ENCODE measurements around the gene ATP2A2. TPM values are rescaled to one million over a fixed set of nuclear protein-coding genes. Genes with fewer than 3 reads are reported as not detected.
A peak's percentile ranks its signal among the peaks of the same experiment; 100 is the strongest.
"Not testable (repeated sequence)": the region's sequence is repeated elsewhere in the genome, so short reads cannot be mapped to it uniquely, and the experiment has no call there.

ATP2A2 gene
- total RNA-seq, 4 donors from 2014 or later: 170 to 231 (median 177) TPM

GRCh38 chr12:110337912-110338710, 57.1 kb downstream of the ATP2A2 start:
- TF ChIP-seq EP300 (IDR thresholded peaks at IDR 0.05) (no peak), POLR2A (IDR thresholded peaks at IDR 0.05; ENCODE audit: low read depth) (no peak), CTCF (IDR thresholded peaks at IDR 0.05) (no peak)
- DNase-seq (ENCODE audit: extremely low spot score): peak; percentile 68
- intact Hi-C loops (cut with DNase I): no loop called here
- 84% methylated on average over 11 of the region's 11 CpGs for WGBS
- no peaks in the 10 kb centered on the region for H3K27me3 ChIP-seq
- H3K36me3 ChIP-seq: peaks cover 88 to 100% (median 100%) of the 10 kb centered on the region in 4 donors
- peaks cover 13 to 17% (median 15%) of the 10 kb centered on the region in 4 donors for H3K4me1 ChIP-seq
- peak overlapping the region in 2 of 4 donors; percentile 3 to 15 for H3K27ac ChIP-seq (replicated peaks in 1 of 4)
- no peak overlapping the region for H3K4me3 ChIP-seq
- no peaks in the 10 kb centered on the region for H3K9me3 ChIP-seq

DNA sequence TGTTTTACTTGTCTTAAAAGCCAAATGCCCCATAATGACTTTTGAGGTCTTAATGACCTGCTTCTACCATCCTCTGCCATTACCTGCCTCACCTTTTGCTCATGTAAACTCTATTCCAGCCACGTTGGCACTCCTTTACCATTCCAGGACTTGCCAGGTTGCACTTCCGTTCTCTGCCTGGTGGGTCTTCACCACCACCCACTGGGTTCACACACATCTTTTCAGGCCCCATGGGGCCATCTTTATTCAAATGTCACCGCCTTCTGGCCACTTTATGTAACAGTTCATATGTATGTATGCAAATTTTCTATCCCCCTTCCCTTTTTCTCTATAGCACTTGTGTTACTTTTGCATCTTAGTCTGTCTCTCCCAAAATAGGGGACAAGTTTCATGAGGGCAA, 57.7 kb downstream of the ATP2A2 start:
- TF ChIP-seq POLR2AphosphoS5 (IDR thresholded peaks at IDR 0.05): no peak
- no peak for TF ChIP-seq POLR2A (IDR thresholded peaks at IDR 0.05; ENCODE audit: low read depth)
- peak in 1 of 3 experiments; percentile 18 for TF ChIP-seq CTCF (IDR thresholded peaks at IDR 0.05)
- TF ChIP-seq EP300 (IDR thresholded peaks at IDR 0.05): no peak
- H3K9me3 ChIP-seq: no peaks in the 10 kb centered on the region
- peaks cover 11 to 17% (median 14%) of the 10 kb centered on the region in 4 donors for H3K4me1 ChIP-seq
- intact Hi-C loops (cut with DNase I): no loop called here
- peak overlapping the region in 3 of 4 donors; percentile 3 to 53 (median 15) for H3K27ac ChIP-seq (replicated peaks in 1 of 4)
- peaks cover 88 to 100% (median 100%) of the 10 kb centered on the region in 4 donors for H3K36me3 ChIP-seq
- WGBS: 85% methylated on average over 3 of the region's 3 CpGs
- no peak for DNase-seq (ENCODE audit: extremely low spot score)
- H3K27me3 ChIP-seq: no peaks in the 10 kb centered on the region
- H3K4me3 ChIP-seq: no peak overlapping the region

DNA sequence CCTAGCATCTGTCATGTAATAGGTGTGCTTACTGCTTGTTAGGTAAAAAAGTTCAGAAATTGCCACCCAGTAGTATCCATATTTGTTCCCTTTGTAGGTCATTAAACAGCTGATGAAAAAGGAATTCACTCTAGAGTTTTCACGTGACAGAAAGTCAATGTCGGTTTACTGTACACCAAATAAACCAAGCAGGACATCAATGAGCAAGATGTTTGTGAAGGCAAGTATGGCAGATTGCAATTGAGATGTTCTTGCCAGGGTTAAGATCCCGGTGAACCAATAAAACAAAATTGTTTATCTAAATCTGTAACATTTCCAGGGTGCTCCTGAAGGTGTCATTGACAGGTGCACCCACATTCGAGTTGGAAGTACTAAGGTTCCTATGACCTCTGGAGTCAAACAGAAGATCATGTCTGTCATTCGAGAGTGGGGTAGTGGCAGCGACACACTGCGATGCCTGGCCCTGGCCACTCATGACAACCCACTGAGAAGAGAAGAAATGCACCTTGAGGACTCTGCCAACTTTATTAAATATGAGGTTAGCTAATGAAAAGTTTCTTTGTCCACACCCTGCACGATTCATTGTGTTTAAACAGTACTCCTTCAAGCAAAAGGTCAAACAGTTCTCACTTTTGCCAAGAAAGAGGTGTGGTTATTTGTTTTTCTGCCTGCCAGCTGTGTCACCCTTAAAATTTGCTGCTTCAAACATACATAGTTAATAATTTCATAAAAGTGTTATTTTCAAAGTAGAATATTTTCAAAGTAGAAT, 58.3 kb downstream of the ATP2A2 start:
- peaks cover 6 to 17% (median 14%) of the 10 kb centered on the region in 4 donors for H3K4me1 ChIP-seq
- H3K27me3 ChIP-seq: no peaks in the 10 kb centered on the region
- no peak overlapping the region for H3K4me3 ChIP-seq
- peak; percentile 24 for DNase-seq (ENCODE audit: extremely low spot score)
- peaks cover 88 to 100% (median 100%) of the 10 kb centered on the region in 4 donors for H3K36me3 ChIP-seq
- intact Hi-C loops (cut with DNase I): no loop called here
- WGBS: 60% methylated on average over 8 of the region's 8 CpGs
- TF ChIP-seq POLR2AphosphoS5 (IDR thresholded peaks at IDR 0.05): no peak
- H3K9me3 ChIP-seq: no peaks in the 10 kb centered on the region
- peak overlapping the region in 1 of 4 donors; percentile 15 for H3K27ac ChIP-seq (replicated peaks in 1 of 4)

GRCh38 chr12:110340261-110340660, 59.2 kb downstream of the ATP2A2 start:
- Histone ChIP-seq H3K36me3 (peaks cover 89 to 100% (median 100%) of the 10 kb centered on the region in 4 donors), H3K4me1 (peaks cover 6 to 17% (median 14%) of the 10 kb centered on the region in 4 donors), H3K27ac (replicated peaks in 1 of 4) (peak overlapping the region in 1 of 4 donors; percentile 13)
- DNase-seq (ENCODE audit: extremely low spot score); H3K4me3 ChIP-seq; H3K27me3 ChIP-seq; intact Hi-C loops (cut with DNase I); H3K9me3 ChIP-seq: not testable (repeated sequence)
- 87% methylated on average over 8 of the region's 8 CpGs for WGBS

DNA sequence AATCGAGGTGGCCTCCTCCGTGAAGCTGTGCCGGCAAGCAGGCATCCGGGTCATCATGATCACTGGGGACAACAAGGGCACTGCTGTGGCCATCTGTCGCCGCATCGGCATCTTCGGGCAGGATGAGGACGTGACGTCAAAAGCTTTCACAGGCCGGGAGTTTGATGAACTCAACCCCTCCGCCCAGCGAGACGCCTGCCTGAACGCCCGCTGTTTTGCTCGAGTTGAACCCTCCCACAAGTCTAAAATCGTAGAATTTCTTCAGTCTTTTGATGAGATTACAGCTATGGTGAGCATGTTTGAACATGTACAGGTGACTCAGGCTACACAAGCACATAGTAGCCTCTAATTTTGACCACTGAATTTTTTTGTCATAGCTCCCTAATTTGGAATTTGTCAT, 59.7 kb downstream of the ATP2A2 start:
- WGBS: 88% methylated on average over 10 of the region's 18 CpGs
- TF ChIP-seq CTCF (IDR thresholded peaks at IDR 0.05) (no peak), POLR2AphosphoS5 (IDR thresholded peaks at IDR 0.05) (peak in 1 of 2 donors; percentile 12)
- intact Hi-C loops (cut with DNase I): no loop called here
- DNase-seq (ENCODE audit: extremely low spot score): no peak
- H3K36me3 ChIP-seq: peaks cover 89 to 100% (median 100%) of the 10 kb centered on the region in 4 donors
- H3K27ac ChIP-seq (replicated peaks in 1 of 4): no peak overlapping the region
- no peak overlapping the region for H3K4me3 ChIP-seq
- H3K4me1 ChIP-seq: peaks cover 6 to 18% (median 14%) of the 10 kb centered on the region in 4 donors
- H3K9me3 ChIP-seq: no peaks in the 10 kb centered on the region
- H3K27me3 ChIP-seq: no peaks in the 10 kb centered on the region
